PFSK-1 (cell line): Measurements from ENCODE around the gene ADCY1.

ENCODE experiments used
- POLR2AphosphoS5 ChIP-seq: IDR thresholded peaks from 2 replicates; pipeline ENCODE4 v1.6.1; 2012; ENCODE audit warnings: low read depth, mild to moderate bottlenecking, control low read depth, low read length, moderate library complexity
- TAF1 ChIP-seq: IDR thresholded peaks from 2 replicates; pipeline ENCODE4 v1.6.1; 2012; ENCODE audit warnings: low read length, control low read depth, borderline replicate concordance; ENCODE audit not compliant: insufficient read depth

DNA sequence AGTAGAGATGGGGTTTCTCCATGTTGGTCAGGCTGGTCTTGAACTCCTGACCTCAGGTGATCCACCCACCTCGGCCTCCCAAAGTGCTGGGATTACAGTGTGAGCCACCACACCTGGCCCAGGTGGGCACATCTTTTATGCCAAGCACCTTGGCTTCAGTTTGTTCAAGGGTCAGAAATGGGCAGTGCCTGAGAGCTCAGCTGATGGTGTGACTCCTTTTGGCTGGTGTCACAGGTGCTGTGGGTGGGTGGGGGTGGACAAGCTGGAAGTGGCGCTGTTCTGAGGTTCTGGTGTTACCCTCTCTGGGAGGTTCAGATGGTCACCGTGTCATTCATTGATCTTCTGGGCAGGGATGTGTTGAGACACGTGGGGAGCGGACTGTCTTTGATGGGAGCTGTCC is 11.5 kb downstream of the ADCY1 start:
- TF ChIP-seq POLR2AphosphoS5 (no peak), TAF1 (no peak)
